GM19328 (cell line): ENCODE results near the gene ZNF414.

Experiments
- ATAC-seq: cut with Tn5 transposase; IDR thresholded peaks from one replicate; pipeline ENCODE4 v1.9.1; 2021; ENCODE audit warnings: mild to moderate bottlenecking, moderate library complexity; ENCODE audit not compliant: unreplicated experiment

The ZNF414 gene

DNA sequence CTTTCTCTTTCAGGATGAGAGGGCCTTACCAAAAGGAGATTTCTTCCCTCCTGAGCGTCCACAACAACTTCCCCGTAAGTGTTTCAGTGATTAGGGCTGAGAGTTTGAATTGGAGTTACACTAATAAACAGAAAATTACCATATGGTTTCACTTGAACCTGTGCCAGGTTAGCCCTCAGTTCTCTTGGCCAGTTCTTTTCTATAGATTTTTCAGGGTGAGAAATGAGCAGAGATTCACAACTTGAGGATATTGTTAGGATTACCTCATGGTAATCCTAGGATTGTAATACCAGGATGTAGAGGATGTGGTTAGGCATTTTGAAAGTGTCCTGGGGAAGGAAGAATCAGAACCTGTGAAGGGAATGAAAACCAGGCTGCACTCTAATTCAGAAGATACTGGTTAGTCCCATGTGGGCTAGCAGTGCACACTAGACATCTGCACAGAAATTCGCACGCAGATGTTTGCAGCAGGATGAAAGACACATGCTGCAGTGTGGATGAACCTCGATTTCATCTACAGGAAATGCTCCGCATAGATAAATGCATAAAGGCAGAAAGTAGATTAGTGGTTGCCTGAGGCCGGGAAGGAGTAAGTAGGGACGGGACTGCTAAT, 45.1 kb downstream of the ZNF414 start:
- ATAC-seq, result no peak

DNA sequence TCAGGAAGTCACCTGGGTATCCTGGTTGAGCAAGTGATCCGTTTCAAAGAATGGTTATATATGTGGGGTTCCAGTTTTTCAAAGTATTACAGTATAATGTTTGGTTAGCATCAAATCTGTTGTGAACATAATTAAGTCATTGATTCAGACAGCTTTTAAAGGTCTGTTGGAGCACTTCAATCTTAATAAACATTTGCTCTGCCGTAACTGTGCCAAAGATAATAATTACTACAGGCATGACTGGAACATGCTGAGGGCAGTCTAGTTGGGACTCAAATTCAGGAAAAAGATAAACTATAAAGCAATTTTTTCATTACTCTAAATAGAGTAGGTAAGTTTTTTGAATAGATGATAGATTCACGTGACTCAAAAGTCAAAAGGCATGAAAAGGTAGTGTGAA, 45.8 kb downstream of the ZNF414 start:
- no peak for ATAC-seq

GRCh38 chr19:8466018-8466417, 47.9 kb downstream of the ZNF414 start:
- ATAC-seq, result no peak

DNA sequence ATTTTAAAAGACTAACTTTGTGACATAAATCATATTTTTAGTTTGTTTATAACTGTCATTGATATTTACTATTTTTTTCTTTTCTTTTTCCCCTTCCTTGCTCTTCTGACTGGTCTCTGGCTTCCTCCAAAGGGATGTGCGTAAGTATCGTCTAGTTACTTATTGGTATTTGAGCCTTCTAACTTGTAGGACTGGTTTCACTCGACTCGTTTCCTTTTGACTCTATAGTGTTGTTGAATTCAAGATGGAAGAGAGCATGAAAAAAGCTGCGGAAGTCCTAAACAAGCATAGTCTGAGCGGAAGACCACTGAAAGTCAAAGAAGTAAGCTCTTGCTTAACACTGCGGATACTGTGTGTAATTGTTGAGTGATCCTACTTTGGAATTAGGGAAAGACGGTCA, 50.6 kb downstream of the ZNF414 start:
- no peak for ATAC-seq

GRCh38 chr19:8462571-8462970, 51.4 kb downstream of the ZNF414 start:
- ATAC-seq, result no peak

- no peak for ATAC-seq
Observed at GRCh38 chr19:8461891-8462290, 52.1 kb downstream of the ZNF414 start.

- ATAC-seq, result no peak
Observed at GRCh38 chr19:8461376-8461775, 52.6 kb downstream of the ZNF414 start.

DNA sequence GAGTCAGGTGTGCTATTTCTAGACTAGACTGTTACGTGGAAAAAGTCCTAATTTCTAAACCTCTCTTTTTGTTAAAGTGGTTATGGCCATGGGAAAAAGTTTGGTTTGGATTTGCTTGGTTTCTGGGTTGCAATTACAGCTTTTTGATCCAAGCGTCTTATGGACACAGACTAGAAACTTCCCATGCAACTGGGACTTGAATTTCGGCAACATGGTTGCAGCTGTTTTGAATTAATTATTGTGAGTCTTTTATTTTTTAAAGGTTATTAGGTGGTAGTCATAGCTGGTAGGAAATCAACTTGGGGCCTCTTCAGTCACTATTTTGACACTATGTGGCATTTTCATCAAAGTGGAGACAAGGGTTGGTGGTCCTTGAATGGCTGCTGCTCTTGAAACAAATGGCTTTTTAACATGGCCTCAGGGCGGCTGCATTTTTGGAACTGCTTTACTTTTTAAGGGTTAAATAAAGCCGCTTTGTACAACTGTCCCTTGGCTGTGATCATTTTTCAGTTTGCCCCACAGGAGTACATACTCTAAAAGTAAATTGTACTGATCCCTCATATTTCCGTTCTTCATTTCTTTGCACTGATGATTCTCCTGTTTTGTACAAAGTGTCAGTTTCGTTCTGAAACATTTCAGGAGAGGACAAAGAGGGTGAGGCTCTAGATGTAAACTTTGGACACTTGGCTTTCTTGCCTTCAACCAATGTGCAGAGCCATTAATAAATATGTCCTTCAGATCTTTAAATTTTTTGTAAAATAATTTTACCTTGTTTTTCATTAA, 53.3 kb downstream of the ZNF414 start:
- ATAC-seq, result no peak
